Neural progenitor cell (in vitro differentiated cells): ENCODE data around the gene TAPT1.

Source experiments
- EZH2 ChIP-seq: fragments of 200-600 bp; sonication (generic); IDR thresholded peaks from 2 replicates; pipeline ENCODE4 v1.6.1; 2017; ENCODE audit warnings: antibody characterized with exemption, mild to moderate bottlenecking, moderate library complexity
- TF ChIP-seq, protein P1 (sequence below): fragments of 200-600 bp; sonication (generic); IDR thresholded peaks from 2 replicates; pipeline ENCODE4 v1.5.1; 2017; ENCODE audit warnings: antibody characterized with exemption, mild to moderate bottlenecking

DNA sequence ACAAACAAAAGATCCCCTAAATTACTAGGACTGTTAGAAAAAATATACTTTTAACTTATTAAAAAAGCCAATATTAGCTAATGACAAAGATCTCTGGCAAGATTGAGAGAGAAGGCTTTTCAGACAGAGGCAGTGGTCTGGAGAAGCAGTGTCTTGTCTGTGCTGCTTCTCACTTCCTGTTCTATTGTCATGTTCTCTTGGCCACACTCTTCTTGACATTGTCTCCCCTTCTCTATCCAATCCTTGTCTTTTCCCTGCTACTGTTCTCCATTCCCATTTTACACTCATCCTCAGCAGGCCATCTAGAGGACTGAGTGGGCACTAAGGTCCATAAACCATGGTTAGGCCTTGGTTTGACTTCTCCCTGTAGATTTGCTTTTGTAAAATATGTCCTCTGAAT is 14.0 kb upstream of the TAPT1 start:
- no peak for TF ChIP-seq EZH2
- TF ChIP-seq, protein P1, sequence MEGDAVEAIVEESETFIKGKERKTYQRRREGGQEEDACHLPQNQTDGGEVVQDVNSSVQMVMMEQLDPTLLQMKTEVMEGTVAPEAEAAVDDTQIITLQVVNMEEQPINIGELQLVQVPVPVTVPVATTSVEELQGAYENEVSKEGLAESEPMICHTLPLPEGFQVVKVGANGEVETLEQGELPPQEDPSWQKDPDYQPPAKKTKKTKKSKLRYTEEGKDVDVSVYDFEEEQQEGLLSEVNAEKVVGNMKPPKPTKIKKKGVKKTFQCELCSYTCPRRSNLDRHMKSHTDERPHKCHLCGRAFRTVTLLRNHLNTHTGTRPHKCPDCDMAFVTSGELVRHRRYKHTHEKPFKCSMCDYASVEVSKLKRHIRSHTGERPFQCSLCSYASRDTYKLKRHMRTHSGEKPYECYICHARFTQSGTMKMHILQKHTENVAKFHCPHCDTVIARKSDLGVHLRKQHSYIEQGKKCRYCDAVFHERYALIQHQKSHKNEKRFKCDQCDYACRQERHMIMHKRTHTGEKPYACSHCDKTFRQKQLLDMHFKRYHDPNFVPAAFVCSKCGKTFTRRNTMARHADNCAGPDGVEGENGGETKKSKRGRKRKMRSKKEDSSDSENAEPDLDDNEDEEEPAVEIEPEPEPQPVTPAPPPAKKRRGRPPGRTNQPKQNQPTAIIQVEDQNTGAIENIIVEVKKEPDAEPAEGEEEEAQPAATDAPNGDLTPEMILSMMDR: no peak
